Cardiac muscle cell (in vitro differentiated cells and primary cell): ENCODE data around the gene GATAD2A. TPM values are rescaled to one million over a fixed set of nuclear protein-coding genes. Genes with fewer than 3 reads are reported as not detected.

Experiments used
- DNase-seq, 2 donors: peaks; one replicate each; pipeline versions ENCODE4 v3.0.0 to v3.0.0-alpha.2; 2010 to 2017; ENCODE audit warnings: low read depth in 1 of 2, low spot score in 1 of 2
- H3K27ac ChIP-seq: fragments of 200-600 bp; sonication (generic); 2 replicates; pipeline ENCODE4 v1.5.1; 2016
- H3K27me3 ChIP-seq: fragments of 200-600 bp; sonication (generic); 2 replicates; pipeline ENCODE4 v1.6.0; 2016; ENCODE audit warnings: control low read depth
- H3K36me3 ChIP-seq: fragments of 200-600 bp; sonication (generic); 2 replicates; pipeline ENCODE4 v1.5.1; 2016; ENCODE audit warnings: control low read depth
- H3K4me1 ChIP-seq: fragments of 200-600 bp; sonication (generic); 2 replicates; pipeline ENCODE4 v1.8.1; 2017; ENCODE audit warnings: low read depth, mild to moderate bottlenecking, mixed run types
- H3K4me3 ChIP-seq: fragments of 200-600 bp; sonication (generic); 2 replicates; pipeline ENCODE4 v1.5.1; 2016; ENCODE audit warnings: mild to moderate bottlenecking
- H3K9me3 ChIP-seq: fragments of 200-600 bp; sonication (generic); 2 replicates; pipeline ENCODE4 v1.5.1; 2017; ENCODE audit warnings: low read depth, mild to moderate bottlenecking, control low read depth
- CTCF ChIP-seq: IDR thresholded peaks from 2 replicates; pipeline ENCODE4 v1.5.1; 2012; ENCODE audit warnings: low read depth, mild to moderate bottlenecking, low read length
- polyA plus RNA-seq: library from polyadenylated mRNA; unstranded; fragments of >200 nt; fragmentation: Nextera tagmentation; extraction: Ambion mirVana; gene quantifications from 2 replicates; pipeline ENCODE4 v1.2.1, GENCODE V29; 2016
- total RNA-seq: library from RNA; depleted of rRNA; stranded (reverse); fragments of >200 nt; gene quantifications from 2 replicates; pipeline ENCODE4 v1.2.3, GENCODE V29; 2016

The GATAD2A gene
- total and polyA plus RNA-seq, 2 experiments from 2014 or later, result 32.3 to 98.3 TPM

- Histone ChIP-seq H3K27me3 (no peaks in the 10 kb centered on the region), H3K9me3 (no peaks in the 10 kb centered on the region), H3K4me3 (no peak overlapping the region), H3K36me3 (no peaks in the 10 kb centered on the region), H3K27ac (peak overlapping the region; percentile 91), H3K4me1 (peaks cover 37% of the 10 kb centered on the region)
- peak in 1 of 2 donors; percentile 38 for DNase-seq
- no peak for TF ChIP-seq CTCF
Measured at GRCh38 chr19:19485161-19485997, 79.9 kb downstream of the GATAD2A start.

- Histone ChIP-seq H3K4me3 (no peak overlapping the region), H3K27me3 (no peaks in the 10 kb centered on the region), H3K36me3 (no peaks in the 10 kb centered on the region), H3K4me1 (peaks cover 37% of the 10 kb centered on the region), H3K27ac (peak overlapping the region; percentile 91), H3K9me3 (no peaks in the 10 kb centered on the region)
- no peak for TF ChIP-seq CTCF
- DNase-seq, result no peak
Measured at GRCh38 chr19:19485998-19486290, 80.5 kb downstream of the GATAD2A start.

GRCh38 chr19:19486343-19487076 lies 81.0 kb downstream of the GATAD2A start:
- no peaks in the 10 kb centered on the region for H3K27me3 ChIP-seq
- no peaks in the 10 kb centered on the region for H3K36me3 ChIP-seq
- peaks cover 37% of the 10 kb centered on the region for H3K4me1 ChIP-seq
- H3K4me3 ChIP-seq, result no peak overlapping the region
- no peak for TF ChIP-seq CTCF
- no peak for DNase-seq
- H3K27ac ChIP-seq, result peak overlapping the region; percentile 91
- no peaks in the 10 kb centered on the region for H3K9me3 ChIP-seq

GRCh38 chr19:19487077-19487949 lies 81.8 kb downstream of the GATAD2A start:
- no peak for DNase-seq
- Histone ChIP-seq H3K36me3 (no peaks in the 10 kb centered on the region), H3K27me3 (no peaks in the 10 kb centered on the region), H3K4me1 (peaks cover 37% of the 10 kb centered on the region), H3K27ac (peak overlapping the region; percentile 91), H3K4me3 (no peak overlapping the region), H3K9me3 (no peaks in the 10 kb centered on the region)
- no peak for TF ChIP-seq CTCF
